ENCODE data around the gene SWAP70. TPM values are rescaled to one million over a fixed set of nuclear protein-coding genes. Genes with fewer than 3 reads are reported as not detected.
"Not testable (repeated sequence)": the region's sequence is repeated elsewhere in the genome, so short reads cannot be mapped to it uniquely, and the experiment has no call there.

The SWAP70 gene
- total RNA-seq, 1 donor from 2014 or later = 33.7 TPM

GRCh38 chr11:9740202-9740883 is 76.5 kb downstream of the SWAP70 start:
- H3K36me3 ChIP-seq (ENCODE audit: insufficient read depth, low read length) = peaks cover 15% of the 10 kb centered on the region
- no peaks in the 10 kb centered on the region for H3K27me3 ChIP-seq (ENCODE audit: insufficient read depth, low read length)
- Mint-ChIP-seq H3K27ac (ENCODE audit: unreplicated experiment) (peak overlapping the region; percentile 67), H3K27me3 (ENCODE audit: low read depth, unreplicated experiment) (no peaks in the 10 kb centered on the region), H3K4me3 (ENCODE audit: unreplicated experiment) (no peak overlapping the region), H3K36me3 (ENCODE audit: low read depth, unreplicated experiment) (peaks cover 26% of the 10 kb centered on the region), H3K4me1 (ENCODE audit: low read depth, unreplicated experiment) (peaks cover 14% of the 10 kb centered on the region), H3K9me3 (ENCODE audit: unreplicated experiment) (peaks cover 4% of the 10 kb centered on the region)
- H3K4me2 ChIP-seq (ENCODE audit: low read length) = no peak overlapping the region
- H3K9ac ChIP-seq (ENCODE audit: low read length) = no peak overlapping the region
- H2AFZ ChIP-seq (ENCODE audit: low read depth, low read length) = no peak overlapping the region
- FAIRE-seq (no peak), DNase-seq (ENCODE audit: low read depth) (no peak)
- H3K27ac ChIP-seq (ENCODE audit: low read depth, low read length) = no peak overlapping the region
- no peak for TF ChIP-seq CTCF (IDR thresholded peaks at IDR 0.05; ENCODE audit: insufficient read depth, low read depth, low read length)
- TF ChIP-seq EZH2 (IDR thresholded peaks at IDR 0.05; ENCODE audit: insufficient read depth, low read length) = no peak
- H3K79me2 ChIP-seq (ENCODE audit: insufficient read depth, low read length) = no peaks in the 10 kb centered on the region
- H4K20me1 ChIP-seq (ENCODE audit: insufficient read depth, low read length) = no peaks in the 10 kb centered on the region
- H3K4me1 ChIP-seq (ENCODE audit: insufficient read depth, low read length) = no peaks in the 10 kb centered on the region
- H3K4me3 ChIP-seq (ENCODE audit: insufficient read depth, low read depth, low read length) = no peak overlapping the region
- H3K9me3 ChIP-seq (ENCODE audit: insufficient read depth, low read depth, low read length) = no peaks in the 10 kb centered on the region

GRCh38 chr11:9741260-9741659 is 77.4 kb downstream of the SWAP70 start:
- Mint-ChIP-seq H3K27ac (ENCODE audit: unreplicated experiment) (peak overlapping the region; percentile 18), H3K27me3 (ENCODE audit: low read depth, unreplicated experiment) (no peaks in the 10 kb centered on the region), H3K9me3 (ENCODE audit: unreplicated experiment) (peaks cover 3% of the 10 kb centered on the region), H3K36me3 (ENCODE audit: low read depth, unreplicated experiment) (peaks cover 19% of the 10 kb centered on the region), H3K4me1 (ENCODE audit: low read depth, unreplicated experiment) (peaks cover 14% of the 10 kb centered on the region), H3K4me3 (ENCODE audit: unreplicated experiment) (no peak overlapping the region)
- Histone ChIP-seq H3K36me3 (ENCODE audit: insufficient read depth, low read length) (peaks cover 12% of the 10 kb centered on the region), H2AFZ (ENCODE audit: low read depth, low read length) (no peak overlapping the region), H3K4me1 (ENCODE audit: insufficient read depth, low read length) (no peaks in the 10 kb centered on the region), H3K4me3 (ENCODE audit: insufficient read depth, low read depth, low read length) (no peak overlapping the region), H3K79me2 (ENCODE audit: insufficient read depth, low read length) (no peaks in the 10 kb centered on the region), H3K9me3 (ENCODE audit: insufficient read depth, low read depth, low read length) (no peaks in the 10 kb centered on the region), H3K9ac (ENCODE audit: low read length) (no peak overlapping the region), H4K20me1 (ENCODE audit: insufficient read depth, low read length) (no peaks in the 10 kb centered on the region), H3K4me2 (ENCODE audit: low read length) (no peak overlapping the region), H3K27me3 (ENCODE audit: insufficient read depth, low read length) (no peaks in the 10 kb centered on the region), H3K27ac (ENCODE audit: low read depth, low read length) (no peak overlapping the region)
- DNase-seq (ENCODE audit: low read depth) = no peak
- no peak for TF ChIP-seq EZH2 (IDR thresholded peaks at IDR 0.05; ENCODE audit: insufficient read depth, low read length)
- no peak for TF ChIP-seq CTCF (IDR thresholded peaks at IDR 0.05; ENCODE audit: insufficient read depth, low read depth, low read length)
- FAIRE-seq = no peak

GRCh38 chr11:9743512-9743911 is 79.6 kb downstream of the SWAP70 start:
- H3K27me3 ChIP-seq (ENCODE audit: insufficient read depth, low read length); H3K4me1 ChIP-seq (ENCODE audit: insufficient read depth, low read length); H3K9ac ChIP-seq (ENCODE audit: low read length); H3K9me3 Mint-ChIP-seq (ENCODE audit: unreplicated experiment); FAIRE-seq; H3K4me3 Mint-ChIP-seq (ENCODE audit: unreplicated experiment); H3K27ac ChIP-seq (ENCODE audit: low read depth, low read length); H3K4me3 ChIP-seq (ENCODE audit: insufficient read depth, low read depth, low read length); H3K9me3 ChIP-seq (ENCODE audit: insufficient read depth, low read depth, low read length); DNase-seq (ENCODE audit: low read depth); H3K79me2 ChIP-seq (ENCODE audit: insufficient read depth, low read length); H3K27me3 Mint-ChIP-seq (ENCODE audit: low read depth, unreplicated experiment); H3K36me3 ChIP-seq (ENCODE audit: insufficient read depth, low read length); H3K27ac Mint-ChIP-seq (ENCODE audit: unreplicated experiment); H2AFZ ChIP-seq (ENCODE audit: low read depth, low read length); H4K20me1 ChIP-seq (ENCODE audit: insufficient read depth, low read length); H3K4me2 ChIP-seq (ENCODE audit: low read length); H3K36me3 Mint-ChIP-seq (ENCODE audit: low read depth, unreplicated experiment): not testable (repeated sequence)
- peaks cover 14% of the 10 kb centered on the region for H3K4me1 Mint-ChIP-seq (ENCODE audit: low read depth, unreplicated experiment)

Measured in astrocyte (in vitro differentiated cells and primary cell).